Measurements from ENCODE around the gene NQO1.

DNA sequence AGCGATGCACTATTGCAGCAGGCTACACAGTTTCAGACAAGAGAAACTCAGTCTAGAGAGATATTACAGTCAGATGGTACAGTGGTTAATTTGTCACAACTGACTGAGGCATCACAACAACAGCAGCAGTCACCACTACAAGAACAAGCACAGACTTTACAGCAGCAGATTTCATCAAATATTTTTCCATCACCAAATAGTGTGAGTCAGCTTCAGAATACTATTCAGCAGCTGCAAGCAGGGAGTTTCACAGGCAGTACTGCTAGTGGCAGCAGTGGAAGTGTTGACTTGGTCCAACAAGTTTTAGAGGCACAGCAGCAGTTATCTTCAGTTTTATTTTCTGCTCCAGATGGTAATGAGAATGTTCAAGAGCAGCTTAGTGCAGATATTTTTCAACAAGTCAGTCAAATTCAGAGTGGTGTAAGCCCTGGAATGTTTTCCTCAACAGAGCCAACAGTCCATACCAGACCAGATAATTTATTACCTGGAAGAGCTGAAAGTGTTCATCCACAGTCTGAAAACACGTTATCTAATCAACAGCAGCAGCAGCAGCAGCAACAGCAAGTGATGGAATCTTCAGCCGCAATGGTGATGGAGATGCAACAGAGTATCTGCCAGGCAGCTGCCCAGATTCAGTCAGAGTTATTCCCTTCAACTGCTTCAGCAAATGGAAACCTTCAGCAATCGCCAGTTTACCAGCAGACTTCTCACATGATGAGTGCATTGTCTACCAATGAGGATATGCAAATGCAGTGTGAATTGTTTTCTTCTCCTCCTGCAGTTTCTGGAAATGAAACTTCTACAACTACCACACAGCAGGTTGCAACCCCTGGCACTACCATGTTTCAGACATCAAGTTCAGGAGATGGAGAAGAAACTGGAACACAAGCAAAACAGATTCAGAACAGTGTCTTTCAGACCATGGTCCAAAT lies 34.1 kb downstream of the NQO1 start:
- TF ChIP-seq POLR2A (IDR thresholded peaks at IDR 0.05) = no peak
- TF ChIP-seq, protein P1, sequence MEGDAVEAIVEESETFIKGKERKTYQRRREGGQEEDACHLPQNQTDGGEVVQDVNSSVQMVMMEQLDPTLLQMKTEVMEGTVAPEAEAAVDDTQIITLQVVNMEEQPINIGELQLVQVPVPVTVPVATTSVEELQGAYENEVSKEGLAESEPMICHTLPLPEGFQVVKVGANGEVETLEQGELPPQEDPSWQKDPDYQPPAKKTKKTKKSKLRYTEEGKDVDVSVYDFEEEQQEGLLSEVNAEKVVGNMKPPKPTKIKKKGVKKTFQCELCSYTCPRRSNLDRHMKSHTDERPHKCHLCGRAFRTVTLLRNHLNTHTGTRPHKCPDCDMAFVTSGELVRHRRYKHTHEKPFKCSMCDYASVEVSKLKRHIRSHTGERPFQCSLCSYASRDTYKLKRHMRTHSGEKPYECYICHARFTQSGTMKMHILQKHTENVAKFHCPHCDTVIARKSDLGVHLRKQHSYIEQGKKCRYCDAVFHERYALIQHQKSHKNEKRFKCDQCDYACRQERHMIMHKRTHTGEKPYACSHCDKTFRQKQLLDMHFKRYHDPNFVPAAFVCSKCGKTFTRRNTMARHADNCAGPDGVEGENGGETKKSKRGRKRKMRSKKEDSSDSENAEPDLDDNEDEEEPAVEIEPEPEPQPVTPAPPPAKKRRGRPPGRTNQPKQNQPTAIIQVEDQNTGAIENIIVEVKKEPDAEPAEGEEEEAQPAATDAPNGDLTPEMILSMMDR (IDR thresholded peaks at IDR 0.05 in 4 of 5, conservative IDR thresholded peaks at IDR 0.05 in 1 of 5) = no peak

Measured in gastrocnemius medialis (tissue), 4 donors.